Amygdala (tissue), 56 donors: ENCODE measurements around the gene TNK1.
"Not testable (repeated sequence)": the region's sequence is repeated elsewhere in the genome, so short reads cannot be mapped to it uniquely, and the experiment has no call there.

Experiments
- DNase-seq, 56 donors: peaks; one replicate each; lab custom pipeline; 2025; lab: John Stamatoyannopoulos, UW

TNK1 gene

GRCh38 chr17:7354262-7354843 lies 26.5 kb upstream of the TNK1 start:
- peak in 12 of 56 donors; percentile 10 to 68 (median 21) for DNase-seq

- DNase-seq = peak in 49 of 56 donors; percentile 18 to 97 (median 62)
These were observed 25.8 kb upstream of the TNK1 start, which contains the start of gene TMEM95 for GRCh38 chr17:7355053-7355452. TSS of gene TMEM95 (plus strand) at chr17:7355156. CDS start at chr17:7355205, 49 bp downstream.

- DNase-seq = peak in 1 of 56 donors; percentile 37
These were observed 25.3 kb upstream of the TNK1 start for GRCh38 chr17:7355573-7355972.

- peak in 42 of 56 donors; percentile 5 to 77 (median 47) for DNase-seq
These were observed 24.8 kb upstream of the TNK1 start for GRCh38 chr17:7356072-7356549.

GRCh38 chr17:7356756-7357155 lies 24.1 kb upstream of the TNK1 start:
- no peak for DNase-seq

GRCh38 chr17:7357381-7357780 lies 23.5 kb upstream of the TNK1 start:
- DNase-seq = no peak

GRCh38 chr17:7361906-7362305 lies 19.0 kb upstream of the TNK1 start:
- DNase-seq = no peak

GRCh38 chr17:7363311-7363710 lies 17.6 kb upstream of the TNK1 start:
- DNase-seq = no peak

GRCh38 chr17:7365963-7366362 lies 14.9 kb upstream of the TNK1 start:
- DNase-seq = not testable (repeated sequence)

GRCh38 chr17:7367083-7367482 lies 13.8 kb upstream of the TNK1 start:
- no peak for DNase-seq

GRCh38 chr17:7367918-7368598 lies 12.8 kb upstream of the TNK1 start:
- DNase-seq = no peak

GRCh38 chr17:7368599-7368994 lies 12.3 kb upstream of the TNK1 start:
- not testable (repeated sequence) for DNase-seq

- no peak for DNase-seq
These were observed 11.1 kb upstream of the TNK1 start for GRCh38 chr17:7369825-7370224.

GRCh38 chr17:7370853-7371252 lies 10.0 kb upstream of the TNK1 start:
- DNase-seq = no peak

- no peak for DNase-seq
These were observed 6.5 kb upstream of the TNK1 start for GRCh38 chr17:7374353-7374752.

- no peak for DNase-seq
These were observed 1.8 kb upstream of the TNK1 start for GRCh38 chr17:7379134-7379533.

GRCh38 chr17:7380321-7380720 lies 568 bp upstream of the TNK1 start:
- peak in 6 of 56 donors; percentile 6 to 56 (median 8) for DNase-seq

- no peak for DNase-seq
These were observed 2.0 kb downstream of the TNK1 start for GRCh38 chr17:7382901-7383300.

- DNase-seq = no peak
These were observed 2.5 kb downstream of the TNK1 start for GRCh38 chr17:7383371-7383741.

GRCh38 chr17:7383742-7384488 lies 3.0 kb downstream of the TNK1 start:
- DNase-seq = peak in 14 of 56 donors; percentile 9 to 54 (median 31)

GRCh38 chr17:7384489-7385081 lies 3.7 kb downstream of the TNK1 start:
- no peak for DNase-seq
